ENCODE measurements around the gene RASAL2.
"Not testable (repeated sequence)": the region's sequence is repeated elsewhere in the genome, so short reads cannot be mapped to it uniquely, and the experiment has no call there.

RASAL2 gene

DNA sequence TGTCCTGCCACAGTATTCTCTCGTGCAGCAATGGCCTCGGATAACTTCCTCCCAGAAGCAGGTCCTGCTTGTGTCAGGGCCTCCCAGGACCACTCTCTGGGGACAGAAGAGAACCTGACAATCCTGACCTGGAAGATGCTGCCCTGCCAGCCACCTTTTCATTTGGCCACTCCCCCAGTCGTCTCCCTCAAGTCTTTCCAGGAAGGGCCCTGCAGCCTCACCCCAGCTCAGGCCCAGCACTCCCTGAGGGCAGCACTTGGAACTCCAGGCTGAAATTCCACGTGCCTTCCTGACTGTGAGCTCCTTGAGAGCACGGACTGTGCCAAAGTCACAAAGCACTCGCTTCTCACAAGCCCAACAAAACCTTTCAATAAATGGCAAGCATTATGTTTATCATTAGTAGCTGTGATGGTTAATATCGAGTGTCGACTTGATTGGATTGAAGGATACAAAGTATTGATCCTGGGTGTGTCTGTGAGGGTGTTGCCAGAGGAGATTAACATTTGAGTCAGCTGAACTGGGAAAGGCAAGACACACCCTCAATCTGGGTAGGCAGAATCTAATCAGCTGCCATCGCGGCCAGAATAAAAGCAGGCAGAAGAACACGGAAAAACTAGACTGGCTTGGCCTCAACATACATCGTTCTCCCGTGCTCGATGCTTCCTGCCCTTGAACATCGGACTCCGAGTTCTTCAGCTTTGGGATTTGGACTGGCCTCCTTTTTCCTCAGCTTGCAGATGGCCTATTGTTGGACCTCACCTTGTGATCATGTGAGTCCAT, 405.2 kb downstream of the RASAL2 start:
- no peak for DNase-seq

DNA sequence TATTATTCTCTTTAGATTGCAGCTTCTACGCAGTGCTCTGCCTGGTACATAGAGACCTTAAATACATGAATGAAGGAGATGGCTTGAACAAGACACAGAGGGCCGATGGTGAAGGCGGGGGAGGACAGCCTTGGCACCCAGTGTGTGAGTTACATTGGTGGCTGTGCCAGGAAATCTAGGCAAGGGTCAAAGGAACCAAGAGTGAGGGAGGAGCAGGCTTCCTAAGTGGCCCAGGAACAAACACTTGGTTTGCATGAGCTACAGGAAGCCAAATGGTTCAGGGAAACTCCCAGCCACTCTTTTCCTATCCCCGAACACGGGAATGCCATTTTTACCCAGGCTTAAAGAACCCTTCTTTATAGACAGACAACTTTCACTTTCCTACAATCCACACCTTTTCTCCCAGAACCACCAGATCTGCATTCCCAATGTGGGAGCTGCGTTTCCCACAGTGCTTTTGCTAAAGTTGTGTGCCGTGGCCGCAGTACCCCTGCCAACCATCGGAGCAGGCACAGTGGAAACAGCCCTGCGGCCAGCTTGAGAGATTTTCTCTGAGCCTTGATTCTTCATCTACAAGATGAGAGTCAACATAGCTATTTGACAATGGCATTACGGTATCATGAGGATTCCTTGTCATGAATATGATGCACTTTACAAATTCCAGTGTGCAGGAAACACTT, 406.3 kb downstream of the RASAL2 start:
- DNase-seq, result no peak

DNA sequence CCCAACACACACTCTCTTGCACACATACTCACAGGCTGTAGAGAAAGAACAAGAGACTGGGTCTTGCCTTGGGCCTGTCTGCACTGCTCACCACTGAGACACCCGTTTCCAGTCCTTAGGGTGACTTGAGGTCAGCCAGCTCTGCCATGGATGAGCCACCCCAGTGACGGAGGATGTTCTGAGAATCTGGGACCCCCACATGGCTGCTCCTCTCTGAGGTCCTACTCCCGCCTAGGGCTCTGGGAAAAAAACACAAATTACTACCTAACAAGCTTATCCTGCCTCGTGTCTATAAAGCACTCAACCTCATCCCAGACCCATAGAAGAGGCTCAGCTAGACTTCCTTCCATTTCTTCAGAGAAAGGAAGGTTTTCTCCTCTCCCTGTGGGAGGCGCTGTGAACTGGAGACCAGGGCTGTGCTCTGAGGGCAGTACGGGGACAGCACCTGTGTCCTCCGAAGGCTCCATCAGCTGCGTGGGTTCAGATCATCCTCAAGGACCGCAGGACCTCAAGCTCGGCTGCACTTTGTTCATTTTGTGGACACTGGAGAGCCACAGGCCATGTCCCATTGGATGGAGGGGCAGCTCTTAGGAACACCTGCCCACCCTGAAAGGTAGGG, 407.1 kb downstream of the RASAL2 start:
- DNase-seq, result no peak

DNA sequence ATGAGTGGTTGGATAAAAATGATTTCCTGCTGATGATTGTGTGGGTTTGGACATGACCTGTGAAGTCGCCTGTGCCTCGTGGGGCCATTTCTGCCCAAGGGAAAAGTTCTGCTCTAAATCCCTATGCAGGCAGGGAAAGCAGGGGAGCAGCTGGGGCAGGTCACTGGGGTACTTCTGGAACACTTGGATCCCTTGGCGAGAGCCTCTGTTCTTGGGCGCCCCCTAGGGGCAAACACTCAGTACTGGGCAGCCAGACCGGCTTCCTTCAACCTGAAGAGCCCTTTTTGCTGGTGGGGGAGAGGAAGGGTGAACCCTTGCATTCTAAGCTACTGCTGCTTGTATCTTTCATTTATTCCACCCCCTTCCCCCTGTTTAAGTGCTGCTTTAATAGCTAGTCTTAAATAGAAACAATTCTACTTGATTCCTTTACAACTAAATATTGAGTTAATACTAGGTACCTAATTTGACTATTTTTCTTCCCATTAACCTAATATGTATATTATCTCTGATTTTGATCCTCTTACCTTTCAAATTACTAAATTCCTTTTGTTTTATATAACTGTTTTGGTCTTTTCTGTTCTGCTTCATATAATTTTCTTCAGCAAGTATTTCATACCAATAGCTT, 407.9 kb downstream of the RASAL2 start:
- peak; percentile 50 for DNase-seq

DNA sequence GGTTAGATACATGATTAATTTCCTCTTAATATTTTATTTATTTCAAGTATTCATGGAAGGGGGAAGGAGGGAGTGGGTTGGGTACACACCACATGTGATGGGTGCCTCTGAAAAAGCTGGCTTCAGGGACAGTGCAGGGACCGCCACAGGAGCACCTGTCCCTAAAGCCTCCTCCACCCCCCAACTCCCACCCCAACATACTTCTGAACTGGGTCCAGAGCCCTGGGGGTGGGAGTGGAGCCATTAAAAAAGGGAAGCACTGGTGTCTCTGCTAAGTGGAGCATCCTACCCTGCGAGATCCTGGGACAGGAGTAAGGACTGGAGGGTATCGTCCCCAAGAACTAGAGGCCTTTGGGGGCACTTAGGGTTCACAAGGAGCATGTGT, 408.4 kb downstream of the RASAL2 start:
- DNase-seq, result no peak

DNA sequence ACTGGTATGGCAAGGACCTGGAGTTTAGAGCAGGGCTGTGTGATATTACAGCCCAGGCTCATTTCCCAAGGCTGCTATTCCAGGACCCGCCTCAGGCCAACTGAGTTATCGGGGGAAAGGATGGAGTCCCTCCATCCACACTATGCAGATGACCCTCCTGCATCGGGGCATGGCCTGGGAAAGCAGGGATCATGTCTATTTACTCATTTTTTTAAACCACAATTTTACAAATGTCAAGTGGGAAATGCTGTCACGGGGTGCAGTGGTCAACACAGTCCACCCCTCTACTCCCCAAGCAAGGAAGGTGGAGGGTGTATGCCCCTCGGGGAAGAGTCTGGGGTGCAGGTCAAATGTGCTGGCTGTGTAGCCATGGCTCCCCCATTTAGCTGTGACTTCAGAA, 409.0 kb downstream of the RASAL2 start:
- DNase-seq, result no peak

DNA sequence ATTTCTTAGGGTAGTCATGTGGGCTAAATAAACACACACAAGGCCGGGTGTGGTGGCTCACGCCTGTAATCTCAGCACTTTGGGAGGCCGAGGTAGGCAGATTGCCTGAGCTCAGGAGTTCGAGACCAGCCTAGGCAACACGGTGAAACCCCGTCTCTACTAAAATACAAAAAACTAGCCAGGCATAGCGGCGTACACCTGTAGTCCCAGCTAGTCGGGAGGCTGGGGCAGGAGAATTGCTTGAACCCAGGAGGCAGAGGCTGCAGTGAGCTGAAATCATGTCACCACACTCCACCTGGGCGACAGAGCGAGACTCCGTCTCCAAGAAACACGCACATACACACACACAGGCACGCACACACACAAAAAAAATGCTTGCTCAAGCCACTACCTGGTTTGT, 409.4 kb downstream of the RASAL2 start:
- not testable (repeated sequence) for DNase-seq

DNA sequence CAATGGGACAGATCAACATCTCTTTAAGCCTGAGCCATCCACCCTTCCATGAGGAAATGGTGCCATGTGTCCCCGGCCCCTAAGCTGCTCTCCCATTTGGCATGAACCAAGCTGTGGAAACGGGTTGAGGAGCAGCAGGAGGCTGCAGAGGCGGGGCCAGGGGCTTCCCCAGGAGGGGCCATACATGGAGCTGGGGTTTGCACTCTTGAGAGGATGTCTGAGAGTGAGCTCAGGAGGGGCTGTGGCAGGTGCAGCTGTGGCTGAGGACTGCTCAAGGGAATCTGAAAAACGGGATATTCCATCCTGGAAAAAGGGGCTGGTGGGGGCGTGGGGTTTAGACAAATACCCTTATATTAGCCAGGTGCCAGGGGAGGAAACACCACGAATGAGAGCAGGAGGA, 409.9 kb downstream of the RASAL2 start:
- no peak for DNase-seq

DNA sequence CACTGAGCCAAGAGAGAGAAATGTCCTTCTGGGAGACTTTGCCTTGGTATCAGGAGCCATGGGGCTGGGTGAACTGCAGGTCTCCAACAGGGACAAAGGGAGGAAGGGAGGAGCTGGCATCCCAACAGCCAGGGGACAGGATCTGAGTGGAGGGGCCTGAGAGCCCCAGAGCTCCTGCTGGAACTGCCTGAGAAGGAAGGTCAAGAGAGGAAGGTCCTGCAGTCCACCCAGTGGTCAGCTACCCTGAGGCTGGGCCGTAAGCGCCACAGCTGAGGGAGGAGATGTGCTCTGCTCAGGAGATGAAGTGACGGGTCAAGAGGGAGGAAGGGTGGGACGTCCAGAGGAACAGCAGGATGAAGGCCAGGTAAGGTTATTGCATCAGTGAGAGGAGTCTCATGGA, 410.4 kb downstream of the RASAL2 start:
- DNase-seq, result no peak

DNA sequence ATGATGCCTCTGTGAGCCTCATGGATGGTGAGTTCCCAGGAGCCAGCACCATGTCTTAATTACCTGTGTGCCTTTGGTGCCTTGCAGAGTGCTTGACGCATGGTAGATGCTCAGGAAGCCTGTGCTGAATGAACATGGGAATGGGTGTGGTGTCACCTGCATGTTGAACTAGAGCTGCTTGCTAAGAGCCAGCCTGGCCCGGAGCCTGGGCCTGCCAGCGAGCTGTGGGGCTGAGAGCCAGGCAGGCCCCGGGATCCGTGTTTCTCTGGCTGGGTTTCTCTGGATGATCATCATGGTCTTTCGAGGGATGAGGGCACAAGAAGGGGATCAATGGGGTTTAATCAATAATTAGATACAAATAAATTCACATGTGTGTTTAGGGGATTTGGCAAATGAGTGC, 412.3 kb downstream of the RASAL2 start:
- DNase-seq, result no peak

DNA sequence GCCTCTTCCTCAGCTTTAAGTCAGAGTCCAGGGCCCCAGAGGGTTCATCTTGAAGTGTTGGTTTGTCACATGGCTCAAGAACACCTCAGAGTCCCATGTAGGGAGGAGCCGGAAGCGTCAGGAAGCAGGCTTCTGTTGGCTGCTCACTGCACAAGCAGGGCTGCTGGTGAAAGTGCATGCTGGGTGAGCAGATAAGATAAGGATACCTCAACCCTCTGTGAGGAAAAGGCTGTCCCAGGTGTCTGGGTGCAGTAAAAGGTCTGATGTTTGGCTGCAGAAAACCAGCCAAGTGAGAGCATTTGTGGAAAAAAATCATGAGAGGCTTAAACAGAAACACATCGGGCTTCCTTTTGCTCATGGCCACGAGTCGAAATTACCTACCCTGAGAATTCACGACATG, 412.8 kb downstream of the RASAL2 start:
- DNase-seq, result no peak

DNA sequence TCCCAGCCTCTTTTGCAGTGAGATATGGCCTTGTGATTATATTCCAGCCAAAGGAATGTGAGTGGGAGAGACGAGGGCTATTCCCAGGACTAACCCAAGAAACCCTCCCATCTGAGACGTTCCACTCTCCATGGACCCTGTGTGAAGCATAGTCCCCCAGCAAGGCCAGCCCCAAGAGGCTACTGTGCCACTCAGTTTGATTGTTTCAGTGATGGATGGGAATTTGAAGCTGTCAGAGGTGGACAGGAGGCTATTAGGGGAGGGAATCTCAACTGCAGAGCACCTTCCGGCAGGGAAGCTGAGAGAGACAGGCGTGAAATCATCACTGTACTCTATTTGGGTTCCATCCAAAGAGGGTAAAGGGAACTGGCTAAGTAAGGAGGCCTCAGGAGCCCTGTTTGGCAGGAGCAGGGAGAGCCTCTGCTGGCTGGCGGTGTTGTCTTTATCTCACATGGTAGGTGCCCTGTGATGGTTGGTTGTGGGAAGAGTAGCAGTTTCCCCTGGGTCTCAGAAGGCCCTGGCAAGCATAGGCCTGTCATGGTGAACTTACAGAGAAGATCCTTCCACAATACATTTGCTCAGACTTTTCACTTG, 415.6 kb downstream of the RASAL2 start:
- no peak for DNase-seq

DNA sequence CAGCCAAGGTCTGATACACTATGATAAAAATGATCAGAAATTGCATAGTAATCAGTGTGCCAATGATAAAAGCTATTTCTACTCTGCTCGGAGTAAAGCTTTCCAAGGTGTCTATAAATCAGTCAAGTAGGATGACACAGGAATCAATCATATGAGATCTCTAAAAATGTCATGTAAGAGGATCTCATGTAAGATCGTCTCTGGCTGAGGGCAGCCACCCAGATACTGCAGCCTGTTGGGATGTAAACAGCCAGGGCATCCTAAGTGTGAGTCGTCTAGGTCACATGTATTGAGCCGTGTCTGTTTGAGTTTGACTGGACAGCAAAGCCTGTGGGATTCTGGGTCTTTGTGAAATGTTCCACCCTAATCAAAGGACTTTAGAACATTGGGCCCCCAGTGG, 416.3 kb downstream of the RASAL2 start:
- DNase-seq, result no peak

DNA sequence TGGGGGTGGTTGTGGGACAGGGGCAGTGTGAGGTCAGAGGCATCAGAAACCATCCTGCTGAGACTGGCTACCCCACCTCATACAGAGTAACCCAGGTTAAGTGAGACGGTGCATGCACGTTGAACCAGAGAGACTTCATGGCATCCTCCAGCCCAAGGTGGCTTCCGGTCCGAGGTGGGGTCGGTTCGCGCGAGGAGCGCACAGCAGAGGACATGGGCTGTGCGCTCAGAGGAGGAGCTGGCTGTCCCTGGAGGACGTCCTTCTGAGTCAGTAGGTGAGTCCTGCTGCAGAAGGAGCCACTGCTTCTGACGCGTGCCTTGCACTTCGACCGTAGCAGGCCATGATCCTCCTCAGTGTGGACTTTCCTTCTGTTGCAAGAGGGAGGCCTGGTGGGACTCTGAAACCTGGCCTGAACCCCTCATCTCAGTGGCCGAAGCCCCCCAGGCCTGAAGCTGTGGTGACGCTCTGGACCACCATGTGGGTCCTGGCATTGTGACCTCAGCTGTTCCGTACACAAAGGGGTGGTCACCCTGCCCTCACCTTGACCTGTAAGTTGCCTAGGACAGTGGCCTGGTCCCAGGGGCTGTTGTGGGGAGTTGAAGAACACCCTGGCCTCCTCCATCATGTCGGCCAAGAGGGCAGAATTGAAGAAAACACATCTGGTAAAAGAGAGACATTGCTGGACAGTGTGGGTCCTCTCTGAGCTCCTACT, 418.8 kb downstream of the RASAL2 start, which contains the start of gene TEX35:
Gene TEX35 (plus strand): TSS at position 544 of the 712 bp plus-strand sequence. CDS start 80 bp downstream, at position 624.
- no peak for DNase-seq

DNA sequence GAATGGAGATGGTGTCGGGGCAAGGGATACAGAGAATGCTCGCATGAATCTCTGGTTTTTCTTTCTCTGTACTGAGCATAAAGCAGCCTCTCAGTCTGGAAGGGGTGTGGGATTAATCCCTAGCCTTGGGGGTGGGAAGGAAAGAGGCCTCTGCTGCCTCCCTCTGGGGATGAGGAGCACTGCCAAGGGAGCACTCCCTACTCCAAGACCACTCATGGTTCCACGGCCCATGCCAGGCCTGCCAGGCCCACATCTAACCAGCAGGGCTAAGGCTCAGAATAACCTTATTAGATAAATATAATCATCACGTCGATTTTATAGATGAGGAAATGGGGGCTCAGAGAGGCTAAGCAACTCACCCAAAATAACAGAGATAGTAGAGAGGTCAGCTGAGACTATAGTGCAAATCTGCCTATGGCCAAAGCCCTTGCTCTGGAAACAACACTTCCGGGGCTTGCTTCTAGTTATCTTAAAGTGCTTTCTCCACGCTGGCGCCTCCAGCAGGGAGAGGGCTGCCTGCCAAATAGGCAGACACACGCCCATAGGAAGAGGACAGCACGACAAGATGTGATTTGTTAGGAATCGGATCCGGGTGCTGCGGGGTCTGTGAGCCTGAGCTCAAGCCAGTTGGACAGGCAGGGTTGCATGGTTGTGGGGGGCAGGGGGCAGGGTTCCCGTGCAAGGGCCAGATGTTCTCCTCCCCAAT, 419.5 kb downstream of the RASAL2 start:
- no peak for DNase-seq

DNA sequence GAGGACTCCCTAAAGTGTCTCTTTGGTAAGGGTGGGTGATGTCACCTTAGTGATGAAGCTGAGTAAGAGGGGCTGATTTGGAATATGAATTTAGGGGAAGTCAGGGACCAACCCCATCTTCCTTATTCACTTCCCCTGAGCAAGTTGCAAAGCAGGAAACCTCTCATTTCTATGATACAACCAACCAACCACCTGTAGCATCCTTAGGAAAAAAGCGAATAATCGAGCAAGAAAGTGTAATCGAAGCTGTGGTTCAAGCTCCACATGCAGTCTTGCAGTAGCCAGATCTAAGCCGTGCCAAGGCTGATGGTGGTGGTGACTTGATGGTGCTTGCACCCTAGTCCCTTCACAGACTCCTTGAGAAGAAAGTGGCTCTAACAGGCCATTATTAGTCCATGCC, 422.2 kb downstream of the RASAL2 start:
- no peak for DNase-seq

DNA sequence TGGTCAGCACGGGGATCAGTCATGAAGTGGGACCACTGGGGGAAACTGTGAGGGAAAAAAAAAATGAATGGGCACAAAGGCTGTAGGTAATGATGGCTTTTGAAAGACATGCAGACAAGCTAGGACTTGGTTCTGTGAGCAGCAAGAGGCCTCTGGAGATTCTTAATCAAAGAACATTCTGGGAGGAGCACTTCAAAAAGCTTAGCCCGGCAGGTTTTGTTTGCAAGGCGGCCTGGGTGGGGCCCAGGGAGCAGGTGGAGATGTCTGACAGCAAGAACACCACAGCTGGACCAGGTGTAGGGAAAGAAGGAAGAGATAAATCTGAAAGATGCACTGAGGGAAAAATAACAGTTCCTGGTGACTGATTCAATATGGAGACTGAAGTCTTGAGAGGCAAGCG, 425.0 kb downstream of the RASAL2 start:
- DNase-seq, result peak; percentile 25

DNA sequence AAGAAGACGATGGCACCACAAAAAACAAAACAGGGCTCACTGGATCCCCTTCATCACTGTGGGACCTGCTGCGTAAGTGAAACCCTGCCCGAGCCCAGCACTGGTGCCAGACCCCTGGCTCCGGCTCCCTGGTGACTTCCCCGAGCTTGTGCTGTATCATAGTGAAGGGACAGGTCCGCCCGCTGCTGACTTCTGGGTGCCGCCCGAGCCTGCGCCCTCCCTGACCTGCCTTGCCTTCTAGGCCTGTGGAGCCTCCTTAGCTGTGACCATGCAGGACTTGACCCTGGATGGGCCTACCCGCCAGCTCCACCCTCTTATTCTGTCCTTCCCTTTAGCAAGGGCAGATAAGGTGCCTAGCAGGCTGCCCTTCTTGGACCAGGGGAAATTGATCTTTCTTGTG, 426.9 kb downstream of the RASAL2 start:
- no peak for DNase-seq

DNA sequence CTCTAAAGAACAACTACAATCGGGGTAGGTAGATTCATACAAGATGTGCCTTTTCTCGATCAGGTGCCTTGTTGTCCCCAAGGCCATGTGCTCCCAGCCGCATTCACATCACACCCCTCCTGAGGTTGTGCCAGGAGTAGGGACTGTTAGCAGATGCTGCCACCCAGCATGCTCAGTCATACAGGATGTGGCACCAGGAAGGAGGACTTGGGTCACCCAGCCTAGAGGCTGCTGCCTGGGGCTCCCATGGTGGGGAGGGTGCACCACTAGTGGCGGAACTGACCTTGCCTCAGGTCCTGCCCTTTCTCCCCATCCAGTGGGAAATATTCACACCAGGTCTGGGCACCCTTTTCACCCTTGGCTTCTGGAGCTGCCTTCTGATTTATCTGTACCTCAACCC, 427.3 kb downstream of the RASAL2 start:
- DNase-seq, result no peak

DNA sequence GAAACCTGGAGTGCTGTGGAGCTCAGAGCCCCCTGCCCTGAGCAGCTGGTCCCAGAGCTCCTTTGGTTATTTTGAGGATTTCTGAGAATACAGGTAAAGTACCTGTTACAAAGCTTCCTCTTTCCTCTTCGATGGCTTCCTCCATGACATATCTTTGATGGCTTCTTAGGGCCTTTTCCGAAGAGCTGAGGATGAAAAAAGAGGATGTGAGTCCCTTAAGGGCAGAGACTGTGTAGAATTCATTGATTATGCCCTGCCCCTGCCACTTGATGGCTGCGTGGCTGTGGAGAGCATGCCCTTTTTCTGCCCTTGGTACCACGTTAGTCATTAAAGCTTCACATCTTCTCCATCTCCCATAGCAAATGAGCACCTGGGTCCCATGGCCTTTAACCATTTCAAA, 433.2 kb downstream of the RASAL2 start:
- DNase-seq, result no peak

DNA sequence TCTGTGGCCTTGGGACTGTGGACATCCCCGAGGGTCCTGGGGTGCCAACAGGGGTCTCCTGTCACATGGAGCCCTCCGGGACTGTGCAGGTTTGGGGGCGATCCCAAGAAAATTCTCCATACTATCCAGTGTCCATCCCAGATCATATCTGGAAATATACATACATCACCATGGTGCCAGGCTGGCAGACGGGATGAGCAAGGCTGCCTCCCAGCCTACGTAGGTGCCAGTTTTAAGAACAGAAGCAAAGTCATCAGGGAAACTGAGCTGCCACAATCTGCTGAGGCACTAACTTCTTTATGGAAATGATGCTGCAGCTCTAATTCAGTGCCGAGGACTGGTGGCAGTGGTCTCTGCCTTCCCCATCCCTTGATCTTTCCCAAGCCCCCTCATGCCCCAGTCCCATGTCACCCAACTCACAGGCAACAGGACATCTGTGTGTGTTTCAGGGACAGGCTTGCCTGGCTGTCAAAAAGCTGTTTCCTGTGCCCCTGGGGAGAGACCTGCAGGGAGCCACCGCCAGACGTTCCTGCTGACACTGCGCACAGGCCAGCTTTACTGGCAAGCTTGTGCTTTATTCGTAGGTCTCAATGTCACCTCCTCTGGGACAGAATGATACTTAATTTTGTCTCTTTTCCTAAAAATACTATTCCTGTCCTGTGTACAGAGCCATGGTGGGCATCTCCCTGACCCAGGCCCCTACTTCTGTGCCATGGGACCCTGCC, 434.5 kb downstream of the RASAL2 start:
- DNase-seq, result peak; percentile 46

All from COR-L47 (cell line).